Liver (tissue), 3 donors: Measurements from ENCODE around the gene EPS8.

ENCODE experiments used
- CTCF ChIP-seq: fragments of 150-350 bp; IDR thresholded peaks from 2 replicates; pipeline ENCODE4 v1.5.1; 2017; ENCODE audit warnings: improper control_type of control experiment, low read depth, low read length; ENCODE audit not compliant: missing input control
- GABPA ChIP-seq, 2 donors: IDR thresholded peaks in 1 of 2; conservative IDR thresholded peaks in 1 of 2; 2 replicates each; pipeline ENCODE4 v1.6.1; 2016; ENCODE audit warnings: antibody characterized with exemption in 2 of 2, mild to moderate bottlenecking in 1 of 2, moderate library complexity in 1 of 2
- JUND ChIP-seq, 2 donors: IDR thresholded peaks; 2 replicates each; pipeline ENCODE4 v1.6.1; 2016; ENCODE audit warnings: antibody characterized with exemption in 2 of 2
- MAX ChIP-seq: IDR thresholded peaks from 2 replicates; pipeline ENCODE4 v1.6.1; 2016; ENCODE audit warnings: antibody characterized with exemption
- RAD21 ChIP-seq, 2 donors: IDR thresholded peaks; 2 replicates each; pipeline ENCODE4 v1.6.1; 2016; ENCODE audit warnings: antibody characterized with exemption in 2 of 2, mild to moderate bottlenecking in 2 of 2
- REST ChIP-seq: IDR thresholded peaks from 2 replicates; pipeline ENCODE4 v1.6.1; 2016; ENCODE audit warnings: antibody characterized with exemption, mild to moderate bottlenecking
- RXRA ChIP-seq, 2 donors: IDR thresholded peaks; 2 replicates each; pipeline ENCODE4 v1.6.1; 2017 to 2018; ENCODE audit warnings: antibody characterized with exemption in 2 of 2, mild to moderate bottlenecking in 1 of 2
- TAF1 ChIP-seq: conservative IDR thresholded peaks from 2 replicates; pipeline ENCODE4 v1.6.1; 2016; ENCODE audit warnings: antibody characterized with exemption, mild to moderate bottlenecking
- YY1 ChIP-seq: IDR thresholded peaks from 2 replicates; pipeline ENCODE4 v1.6.1; 2016; ENCODE audit warnings: antibody characterized with exemption, mild to moderate bottlenecking
- ZBTB33 ChIP-seq: IDR thresholded peaks from 2 replicates; pipeline ENCODE4 v1.6.1; 2016; ENCODE audit warnings: antibody characterized with exemption
- donor health status: healthy.
- donor health status: healthy.

- TF ChIP-seq CTCF (no peak), TAF1 (no peak), JUND (IDR thresholded peaks at IDR 0.05) (no peak), RXRA (IDR thresholded peaks at IDR 0.05) (no peak), REST (no peak), RAD21 (IDR thresholded peaks at IDR 0.05) (no peak), YY1 (no peak), GABPA (IDR thresholded peaks at IDR 0.05 in 1 of 2, conservative IDR thresholded peaks at IDR 0.05 in 1 of 2) (no peak), MAX (no peak), ZBTB33 (no peak)
These were observed 189.7 kb downstream of the EPS8 start for GRCh38 chr12:15599266-15600037.
